CD1c-positive myeloid dendritic cell (primary cell): ENCODE data around the gene CNPY1.

ENCODE experiments used
- DNase-seq: peaks from one replicate; pipeline ENCODE4 v3.0.0-alpha.2; 2016; ENCODE audit errors: extremely low spot score

Gene CNPY1

DNA sequence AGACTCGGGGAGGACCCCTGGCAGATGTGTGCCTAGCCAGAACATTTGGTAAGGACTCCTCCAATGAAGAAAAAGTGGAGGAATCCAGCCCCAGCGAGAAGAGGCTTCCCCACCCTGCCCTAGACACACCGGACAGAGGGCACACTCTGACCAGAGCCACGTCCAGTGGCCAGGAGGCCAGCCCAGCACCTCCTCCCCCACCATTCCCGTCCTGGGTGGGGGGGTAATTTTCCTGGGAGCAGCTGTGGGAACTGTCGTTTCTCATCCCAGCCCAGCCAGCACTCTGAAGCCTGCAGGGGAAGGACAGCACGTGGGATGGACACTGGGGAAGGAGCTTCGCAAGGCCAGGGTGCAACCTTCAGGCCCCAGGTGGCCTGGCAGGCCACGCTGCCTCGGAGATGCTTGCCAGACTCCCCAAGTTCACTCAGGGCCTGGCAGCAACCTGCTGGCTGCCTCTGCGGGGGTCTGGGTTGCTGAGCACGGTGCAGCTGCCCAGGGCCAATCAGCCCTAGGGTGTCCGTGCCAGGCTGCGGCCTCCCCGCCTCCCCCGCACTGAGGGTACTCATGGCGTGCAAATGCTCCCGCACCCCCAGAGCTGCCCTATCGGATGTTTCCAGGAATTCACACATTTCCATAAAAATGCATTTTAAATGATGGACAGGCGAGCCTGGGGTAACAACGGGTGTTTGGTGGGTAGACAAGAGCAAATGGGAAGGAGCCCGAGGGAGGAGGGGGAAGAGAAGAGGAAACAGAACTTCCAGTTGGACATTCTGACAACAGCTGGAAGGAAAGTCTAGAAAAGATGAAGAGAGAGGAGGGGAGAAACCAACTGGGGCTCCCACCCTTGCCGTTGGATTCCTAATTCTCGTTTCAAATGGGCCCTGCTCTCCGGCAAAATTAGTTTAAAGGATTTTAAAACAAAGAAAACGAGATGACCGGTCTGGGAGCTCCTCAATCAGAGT is 90.3 kb downstream of the CNPY1 start:
- no peak for DNase-seq

GRCh38 chr7:155455132-155455693 is 91.1 kb downstream of the CNPY1 start:
- DNase-seq: no peak

- no peak for DNase-seq
These were observed 91.9 kb downstream of the CNPY1 start for GRCh38 chr7:155454183-155455112.

DNA sequence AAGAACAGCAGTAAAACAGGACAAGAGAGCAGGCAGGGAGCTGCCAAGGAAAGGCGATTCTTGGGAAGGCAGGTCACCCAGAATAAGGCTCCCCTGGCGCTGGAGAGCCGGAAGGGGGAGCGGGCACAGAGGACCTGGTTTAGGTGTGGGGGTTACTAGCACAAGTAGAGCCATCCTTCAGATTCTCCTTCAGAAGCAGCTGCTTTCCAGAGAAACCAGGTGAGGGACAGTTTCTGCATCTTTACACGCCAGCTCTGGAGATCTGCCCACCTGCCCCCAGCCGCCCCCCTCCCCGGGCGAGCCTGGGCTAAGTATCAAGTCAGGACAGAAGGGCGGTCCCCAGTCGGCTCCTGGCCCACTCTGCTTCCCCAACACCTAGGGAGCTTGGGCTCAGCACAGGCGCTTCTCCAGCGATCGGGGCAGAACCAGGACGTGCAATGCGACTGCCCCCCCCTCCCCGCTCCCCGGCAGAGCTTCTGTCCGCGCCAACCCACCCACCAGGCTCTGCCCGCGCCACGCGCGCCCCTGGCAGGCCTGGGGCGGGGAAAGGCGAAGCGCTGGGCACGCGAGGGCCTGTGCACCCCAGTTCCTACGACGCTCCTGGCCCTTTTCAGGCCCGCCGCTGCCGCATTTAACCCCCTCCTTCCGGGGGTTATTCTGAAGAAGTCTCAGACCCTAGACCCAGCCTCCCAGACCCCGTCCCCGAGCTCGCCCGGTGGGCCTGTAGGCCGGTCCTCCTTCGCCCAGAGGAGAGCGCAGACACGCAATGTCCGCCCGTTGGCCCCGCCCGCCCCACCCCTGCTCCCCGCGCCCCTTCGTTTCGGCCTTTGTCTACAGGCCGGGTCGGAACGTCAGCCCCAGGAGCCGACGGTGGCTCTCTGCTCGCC is 92.8 kb downstream of the CNPY1 start:
- DNase-seq: no peak

DNA sequence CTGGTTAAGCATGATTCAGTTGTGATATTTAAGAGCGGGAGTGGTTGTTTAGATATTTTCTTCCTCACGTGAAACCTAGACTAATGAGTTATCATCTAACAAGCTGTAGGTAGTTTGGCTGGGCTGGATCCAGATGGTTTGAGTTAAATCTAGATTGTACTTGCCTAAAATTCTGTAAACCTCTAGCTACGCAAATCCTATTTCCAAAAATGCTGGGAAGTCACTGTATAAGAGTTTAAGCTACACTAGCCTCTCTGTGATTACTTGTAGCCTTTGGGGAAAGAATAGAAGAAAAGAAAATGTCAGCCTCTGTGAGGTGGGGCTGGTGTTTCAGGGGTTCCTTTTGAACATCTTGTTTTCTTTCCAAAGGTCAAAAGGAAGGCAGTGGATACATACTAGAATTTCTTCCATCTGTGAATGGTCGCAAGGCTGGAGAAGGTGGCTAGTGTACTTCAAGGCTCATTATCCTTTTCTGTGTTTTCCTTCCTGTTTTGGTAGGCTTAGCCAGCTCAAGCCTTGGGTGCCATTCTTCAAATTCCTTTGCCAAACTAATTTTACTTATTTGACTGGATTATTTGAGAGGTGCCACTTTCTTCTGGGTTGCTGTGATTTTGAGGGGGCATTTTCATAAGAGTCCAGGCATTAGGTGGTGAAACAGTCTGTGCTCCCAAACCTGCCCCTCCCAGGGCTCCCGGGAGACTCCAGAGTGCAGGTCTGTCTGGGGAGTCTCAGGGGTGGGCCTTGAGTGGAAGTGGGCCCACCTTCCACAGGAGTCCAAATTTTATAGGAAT is 93.7 kb downstream of the CNPY1 start:
- no peak for DNase-seq

- DNase-seq: no peak
These were observed 94.5 kb downstream of the CNPY1 start for GRCh38 chr7:155451840-155452239.
